Left ventricle myocardium inferior (tissue), 1 donor: Measurements from ENCODE around the gene GPATCH1. TPM values are rescaled to one million over a fixed set of nuclear protein-coding genes. Genes with fewer than 3 reads are reported as not detected.

Experiments used
- DNase-seq: peaks from one replicate; pipeline ENCODE4 v3.0.0-alpha.2; 2020
- H3K27ac ChIP-seq: fragments of 200-600 bp; replicated peaks from 2 replicates; pipeline ENCODE4 v1.8.0; 2021
- H3K27me3 ChIP-seq: fragments of 200-600 bp; 2 replicates; pipeline ENCODE4 v1.8.0; 2021; ENCODE audit warnings: low read depth
- H3K36me3 ChIP-seq: fragments of 200-600 bp; 2 replicates; pipeline ENCODE4 v1.8.0; 2021
- H3K4me1 ChIP-seq: fragments of 200-600 bp; 2 replicates; pipeline ENCODE4 v1.8.0; 2021
- H3K4me3 ChIP-seq: fragments of 200-600 bp; 2 replicates; pipeline ENCODE4 v1.8.0; 2021; ENCODE audit warnings: mild to moderate bottlenecking, moderate library complexity
- H3K9me3 ChIP-seq: fragments of 200-600 bp; replicated peaks from 2 replicates; pipeline ENCODE4 v1.8.0; 2021
- intact Hi-C: fragments of 100-400 bp; cut with micrococcal nuclease; formaldehyde crosslinking; loops from one replicate; pipeline ENCODE4 v1.11.0; 2022
- total RNA-seq: library from RNA; stranded (reverse); fragmentation: NEBNext Ultra II Directional; extraction: Animal tissue kit (Norgen Biotek cat#: 25700); gene quantifications from one replicate; pipeline ENCODE4 v1.2.1, GENCODE V29; 2021
- TF ChIP-seq, protein P1 (sequence below): fragments of 200-600 bp; IDR thresholded peaks from 2 replicates; pipeline ENCODE4 v1.8.0; 2021; ENCODE audit warnings: antibody characterized with exemption, mild to moderate bottlenecking, borderline replicate concordance
- donor health status: DM: no; HTN: yes; CAD: no; lungs with severe emphysema.

GPATCH1 gene
- total RNA-seq, 1 donor from 2014 or later: 6.2 TPM

DNA sequence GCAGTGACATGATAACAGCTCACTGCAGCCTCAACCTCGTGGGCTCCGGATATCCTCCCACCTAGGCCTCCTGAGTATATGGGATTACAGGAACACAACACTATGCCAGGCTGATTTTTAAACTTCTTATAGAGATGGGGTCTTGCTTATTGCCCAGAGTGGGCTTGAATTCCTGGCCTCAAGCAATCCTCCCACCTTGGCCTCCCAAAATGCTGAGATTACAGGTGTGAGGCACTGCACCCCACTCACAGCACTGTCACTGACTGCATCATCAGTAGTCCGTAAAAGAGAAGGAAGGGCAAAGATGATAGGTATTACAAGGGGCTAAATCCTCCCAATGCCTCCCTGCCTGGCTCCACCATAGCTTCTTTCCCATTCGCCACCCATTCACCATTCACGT, 20.4 kb upstream of the GPATCH1 start:
- DNase-seq: no peak
- H3K27me3 ChIP-seq: peaks cover 45% of the 10 kb centered on the region
- H3K4me3 ChIP-seq: no peak overlapping the region
- intact Hi-C loops: no loop called here
- no peaks in the 10 kb centered on the region for H3K36me3 ChIP-seq
- TF ChIP-seq, protein P1, sequence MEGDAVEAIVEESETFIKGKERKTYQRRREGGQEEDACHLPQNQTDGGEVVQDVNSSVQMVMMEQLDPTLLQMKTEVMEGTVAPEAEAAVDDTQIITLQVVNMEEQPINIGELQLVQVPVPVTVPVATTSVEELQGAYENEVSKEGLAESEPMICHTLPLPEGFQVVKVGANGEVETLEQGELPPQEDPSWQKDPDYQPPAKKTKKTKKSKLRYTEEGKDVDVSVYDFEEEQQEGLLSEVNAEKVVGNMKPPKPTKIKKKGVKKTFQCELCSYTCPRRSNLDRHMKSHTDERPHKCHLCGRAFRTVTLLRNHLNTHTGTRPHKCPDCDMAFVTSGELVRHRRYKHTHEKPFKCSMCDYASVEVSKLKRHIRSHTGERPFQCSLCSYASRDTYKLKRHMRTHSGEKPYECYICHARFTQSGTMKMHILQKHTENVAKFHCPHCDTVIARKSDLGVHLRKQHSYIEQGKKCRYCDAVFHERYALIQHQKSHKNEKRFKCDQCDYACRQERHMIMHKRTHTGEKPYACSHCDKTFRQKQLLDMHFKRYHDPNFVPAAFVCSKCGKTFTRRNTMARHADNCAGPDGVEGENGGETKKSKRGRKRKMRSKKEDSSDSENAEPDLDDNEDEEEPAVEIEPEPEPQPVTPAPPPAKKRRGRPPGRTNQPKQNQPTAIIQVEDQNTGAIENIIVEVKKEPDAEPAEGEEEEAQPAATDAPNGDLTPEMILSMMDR: no peak
- H3K9me3 ChIP-seq: no peaks in the 10 kb centered on the region
- peaks cover 25% of the 10 kb centered on the region for H3K4me1 ChIP-seq
- H3K27ac ChIP-seq: no peak overlapping the region

DNA sequence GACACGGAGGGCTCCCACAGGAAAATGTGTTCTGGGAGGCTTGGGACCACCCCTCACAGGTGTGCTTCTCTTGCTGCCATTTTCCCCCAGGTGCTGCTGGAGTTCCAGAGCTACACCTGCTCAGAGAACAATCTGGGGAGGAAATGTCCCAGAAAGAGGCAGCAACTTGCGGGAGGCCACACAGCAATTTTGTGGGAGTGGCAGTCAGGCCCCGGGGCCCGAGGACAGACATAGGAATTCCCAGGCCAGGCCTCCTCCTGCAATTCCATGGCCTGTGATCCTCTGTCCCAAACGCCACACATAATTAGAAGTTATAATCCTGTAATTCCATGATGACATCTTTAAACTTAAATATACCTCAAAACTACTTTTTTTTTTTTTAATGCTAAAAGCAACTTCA, 18.1 kb upstream of the GPATCH1 start:
- intact Hi-C loops: no loop called here
- peaks cover 49% of the 10 kb centered on the region for H3K27me3 ChIP-seq

DNA sequence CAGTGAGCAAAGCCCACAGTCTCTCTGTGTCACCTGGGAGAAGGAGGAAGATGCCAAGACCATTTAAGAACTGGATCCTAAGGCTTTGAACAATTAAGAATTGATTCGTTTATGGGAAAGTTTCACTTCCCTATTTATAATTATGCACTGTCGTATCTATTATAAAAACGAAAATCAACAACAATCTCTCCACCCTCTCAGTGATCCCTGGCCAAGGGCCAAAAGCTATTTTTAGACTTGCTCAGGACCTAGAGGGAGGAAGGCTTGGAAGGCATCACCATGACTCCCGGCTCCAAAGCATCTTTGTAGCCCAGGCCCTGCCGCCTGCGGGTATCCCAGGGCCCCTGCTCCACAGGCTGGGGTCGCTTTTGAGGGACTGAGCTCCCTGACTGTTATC, 17.6 kb upstream of the GPATCH1 start:
- Histone ChIP-seq H3K27ac (no peak overlapping the region), H3K36me3 (no peaks in the 10 kb centered on the region), H3K4me3 (peak overlapping the region; percentile 76), H3K27me3 (peaks cover 49% of the 10 kb centered on the region), H3K4me1 (peaks cover 25% of the 10 kb centered on the region), H3K9me3 (no peaks in the 10 kb centered on the region)
- intact Hi-C loops: no loop called here
- TF ChIP-seq, protein P1: no peak
- no peak for DNase-seq

More for the DNA sequence above, 18.1 kb upstream of the GPATCH1 start:
- Histone ChIP-seq H3K9me3 (no peaks in the 10 kb centered on the region), H3K36me3 (no peaks in the 10 kb centered on the region), H3K4me3 (peak overlapping the region; percentile 76), H3K4me1 (peaks cover 25% of the 10 kb centered on the region), H3K27ac (no peak overlapping the region)
- TF ChIP-seq, protein P1: no peak
- no peak for DNase-seq

DNA sequence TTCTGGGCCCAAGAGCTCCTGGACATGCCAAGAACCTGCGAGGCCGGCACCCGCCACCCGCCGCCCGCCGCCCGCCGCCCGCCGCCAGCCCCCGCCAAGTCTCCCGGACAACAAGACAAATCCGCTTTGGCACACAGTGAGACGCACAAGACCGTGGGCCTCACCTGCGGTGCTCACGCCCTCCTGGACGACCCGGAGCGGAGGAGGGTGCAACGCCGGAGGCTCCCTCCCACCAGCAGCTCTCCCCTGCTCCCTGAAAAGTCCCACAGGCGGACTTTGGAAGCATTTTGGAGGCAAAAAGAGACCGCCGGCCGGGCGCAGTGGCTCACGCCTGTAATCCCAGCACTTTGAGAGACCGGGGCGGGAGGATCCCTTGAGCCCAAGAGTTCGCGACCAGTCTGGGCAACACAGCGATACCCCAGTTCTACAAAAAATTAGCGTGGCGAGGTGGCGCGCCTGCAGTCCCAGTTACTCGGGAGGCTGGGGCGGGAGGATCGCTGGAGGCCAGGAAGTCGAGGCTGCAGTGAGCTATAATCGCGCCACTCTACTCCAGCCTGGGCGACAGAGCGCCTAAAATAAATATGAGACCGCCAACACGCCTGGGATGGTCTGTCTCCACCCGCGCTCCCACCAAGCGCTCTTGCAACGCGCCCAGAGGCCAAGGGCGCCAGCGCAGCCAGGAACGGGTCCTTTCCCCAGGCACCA, 17.1 kb upstream of the GPATCH1 start:
- no peak overlapping the region for H3K27ac ChIP-seq
- intact Hi-C loops: no loop called here
- peaks cover 47% of the 10 kb centered on the region for H3K27me3 ChIP-seq
- no peaks in the 10 kb centered on the region for H3K36me3 ChIP-seq
- H3K9me3 ChIP-seq: no peaks in the 10 kb centered on the region
- no peak for DNase-seq
- peaks cover 25% of the 10 kb centered on the region for H3K4me1 ChIP-seq
- TF ChIP-seq, protein P1: no peak
- H3K4me3 ChIP-seq: peak overlapping the region; percentile 76

DNA sequence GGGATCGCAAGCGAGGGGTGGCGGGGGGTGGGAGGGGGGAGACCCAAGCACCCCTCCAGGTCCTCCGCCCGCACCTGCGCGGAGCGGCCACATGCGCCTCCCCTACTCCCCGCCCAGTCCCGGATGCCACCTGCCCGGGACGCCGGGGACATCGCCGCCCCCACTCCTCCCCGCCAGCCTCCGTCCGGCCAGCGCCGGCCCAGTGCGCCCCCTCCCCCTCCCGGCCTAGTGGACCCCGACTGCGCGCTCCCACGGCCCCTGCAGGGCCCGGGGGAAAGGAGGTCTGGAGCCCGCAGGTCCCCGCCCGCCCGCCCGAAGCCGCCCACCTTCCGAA, 16.6 kb upstream of the GPATCH1 start:
- no peak for DNase-seq
- H3K9me3 ChIP-seq: no peaks in the 10 kb centered on the region
- H3K4me3 ChIP-seq: peak overlapping the region; percentile 76
- H3K27me3 ChIP-seq: peaks cover 45% of the 10 kb centered on the region
- TF ChIP-seq, protein P1: no peak
- H3K4me1 ChIP-seq: peaks cover 25% of the 10 kb centered on the region
- intact Hi-C loops: no loop called here
- no peaks in the 10 kb centered on the region for H3K36me3 ChIP-seq
- H3K27ac ChIP-seq: peak overlapping the region; percentile 33
